Stimulated activated CD4-positive, alpha-beta T cell treated with anti-CD3 and anti-CD28 coated beads, Interleukin-4, amount 100 ng/mL, for 24 hours (primary cell): ENCODE results near the gene ZNF668.
"Not testable (repeated sequence)": the region's sequence is repeated elsewhere in the genome, so short reads cannot be mapped to it uniquely, and the experiment has no call there.

ENCODE experiments used
- DNase-seq: peaks from one replicate; pipeline ENCODE4 v3.0.0-alpha.2; 2020

Gene ZNF668

GRCh38 chr16:31100876-31101641, 27.0 kb upstream of the ZNF668 start:
- not testable (repeated sequence) for DNase-seq

GRCh38 chr16:31099860-31100638, 26.0 kb upstream of the ZNF668 start:
- DNase-seq = no peak

- peak; percentile 92 for DNase-seq
Observed at GRCh38 chr16:31094424-31095120, 20.5 kb upstream of the ZNF668 start, which contains the start of gene VKORC1. Gene VKORC1 (minus strand): TSS chr16:31094797. CDS start chr16:31094729, 68 bp downstream.

DNA sequence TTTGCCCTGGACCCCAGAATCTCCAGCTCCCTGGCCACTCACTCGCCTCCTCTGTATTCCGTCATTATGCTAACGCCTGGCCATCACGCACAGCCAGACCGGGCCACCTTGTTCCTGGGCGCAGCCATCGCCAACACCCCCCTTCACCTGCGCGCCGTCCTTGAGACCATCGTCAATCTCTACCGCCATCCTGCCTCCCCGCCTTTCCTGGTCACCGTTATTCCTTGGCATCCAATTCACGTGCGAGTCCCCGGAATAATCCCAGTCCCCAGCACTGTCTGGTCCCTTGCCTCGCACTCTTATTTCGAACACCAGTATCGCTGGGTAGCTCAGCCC, 20.0 kb upstream of the ZNF668 start:
- no peak for DNase-seq

DNA sequence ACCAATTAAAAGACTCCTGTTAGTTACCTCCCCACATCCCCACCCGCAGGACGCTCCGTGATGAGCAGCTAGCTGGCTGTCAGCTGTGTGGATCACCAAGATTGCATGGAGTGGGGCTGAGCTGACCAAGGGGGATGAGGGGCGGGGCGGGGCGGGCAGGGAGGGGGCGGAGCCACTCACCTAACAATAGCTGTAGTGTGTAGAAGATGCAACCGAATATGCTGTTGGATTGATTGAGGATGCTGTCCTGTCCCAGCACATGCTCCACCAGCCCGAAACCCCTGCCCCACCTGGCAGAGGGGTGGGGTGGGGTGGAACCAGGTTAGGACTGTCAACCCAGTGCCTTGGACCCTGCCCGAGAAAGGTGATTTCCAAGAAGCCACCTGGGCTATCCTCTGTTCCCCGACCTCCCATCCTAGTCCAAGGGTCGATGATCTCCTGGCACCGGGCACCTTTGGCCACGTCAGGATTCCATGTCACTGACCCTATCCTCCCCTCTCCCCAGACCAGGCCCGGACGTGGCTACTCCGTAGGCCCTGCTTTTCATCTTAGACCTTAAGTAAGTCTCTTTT, 19.2 kb upstream of the ZNF668 start:
- no peak for DNase-seq

- no peak for DNase-seq
Observed at GRCh38 chr16:31092330-31092729, 18.3 kb upstream of the ZNF668 start.

- no peak for DNase-seq
Observed at GRCh38 chr16:31090540-31090939, 16.5 kb upstream of the ZNF668 start.

- DNase-seq = no peak
Observed at GRCh38 chr16:31089199-31089598, 15.2 kb upstream of the ZNF668 start.

DNA sequence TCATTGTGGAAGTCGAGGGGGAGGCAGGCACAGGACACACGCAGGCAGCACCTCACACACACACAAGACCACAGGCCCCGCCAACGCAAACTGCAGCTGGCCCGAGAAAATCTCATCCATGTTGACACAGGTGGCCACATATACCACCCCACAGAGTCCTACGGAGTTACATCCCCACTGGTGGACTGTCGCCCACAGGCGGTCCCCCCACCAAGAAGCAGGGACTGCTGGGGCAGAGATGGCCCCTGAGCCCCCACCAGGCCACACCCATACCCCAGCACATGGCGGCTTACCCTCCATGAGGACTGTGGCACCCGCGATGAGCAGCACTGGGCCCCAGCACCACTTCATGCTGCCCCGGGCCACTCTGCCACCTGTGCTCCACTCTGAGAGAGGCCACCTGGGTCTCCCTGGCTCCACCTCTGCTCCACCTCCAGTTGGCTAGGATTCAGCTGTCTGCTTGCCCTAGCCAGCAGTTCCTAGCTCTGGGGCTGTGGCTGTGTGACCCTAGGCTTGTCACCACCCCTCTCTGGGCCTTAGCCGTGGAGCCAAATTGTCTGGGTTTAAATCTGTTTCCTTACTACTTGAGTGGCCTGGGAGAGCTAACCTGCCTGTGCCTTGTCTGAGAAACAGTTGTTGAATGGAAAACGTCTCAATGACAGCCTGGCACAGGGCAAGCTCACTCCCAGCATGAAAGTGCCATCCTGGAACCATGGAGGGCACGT, 14.6 kb upstream of the ZNF668 start, which contains the start of gene PRSS53:
Gene PRSS53 (minus strand): TSS at position 485 of the 725 bp plus-strand sequence. CDS start 134 bp downstream, at position 351.
- no peak for DNase-seq

GRCh38 chr16:31087971-31088370, 13.9 kb upstream of the ZNF668 start:
- no peak for DNase-seq

- no peak for DNase-seq
Observed at GRCh38 chr16:31087481-31087880, 13.4 kb upstream of the ZNF668 start.

DNA sequence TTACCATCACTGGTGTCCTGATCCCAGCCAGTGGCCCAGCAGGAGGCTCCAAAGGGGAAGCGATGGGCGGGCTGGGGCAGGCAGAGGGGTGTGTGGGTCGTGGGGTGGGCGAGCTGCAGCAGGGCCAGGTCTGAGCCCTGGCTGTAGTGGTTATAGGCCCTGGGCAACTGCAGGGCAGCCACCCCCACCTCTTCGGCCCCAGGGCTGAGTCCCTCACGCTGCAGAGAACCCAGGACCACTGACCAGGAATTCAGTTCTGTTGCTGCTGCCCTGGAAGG, 12.5 kb upstream of the ZNF668 start:
- DNase-seq = no peak

DNA sequence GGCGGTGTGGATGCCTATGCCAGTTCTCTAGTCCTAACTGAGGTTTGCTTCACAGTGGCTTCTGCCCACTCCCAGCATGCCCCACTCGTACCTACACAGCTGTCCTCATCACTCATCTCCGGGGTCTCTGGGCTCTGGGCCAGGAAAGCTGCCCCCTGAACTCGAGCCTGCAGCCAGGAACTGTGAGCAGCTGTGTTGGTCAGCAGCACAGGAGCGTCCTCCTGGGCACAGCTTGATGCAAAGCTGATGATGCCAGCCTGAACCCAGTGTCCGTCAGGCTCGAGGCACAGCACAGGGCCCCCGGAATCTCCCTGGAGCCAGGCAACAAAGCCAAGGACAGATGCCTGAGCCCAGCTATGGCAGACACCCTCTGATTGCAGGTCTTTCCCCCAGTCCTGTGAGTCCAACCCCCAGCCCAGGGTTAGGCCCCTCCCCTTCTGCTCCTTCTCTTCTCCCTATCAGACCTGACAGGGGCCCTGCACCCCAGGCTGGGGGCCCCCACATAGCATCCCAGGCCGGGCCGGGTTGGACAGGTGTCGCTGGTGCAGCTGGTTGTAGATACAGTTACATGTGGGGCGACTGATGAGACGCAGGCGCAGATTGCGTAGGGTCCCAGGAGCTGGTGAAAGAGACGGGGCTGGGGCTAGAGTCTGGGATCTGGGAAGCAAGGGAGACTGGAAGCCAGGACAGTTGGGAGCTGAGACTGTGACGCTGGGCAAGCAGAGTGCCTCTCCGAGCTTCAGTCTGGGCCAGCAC, 12.0 kb upstream of the ZNF668 start:
- no peak for DNase-seq

GRCh38 chr16:31085411-31085810, 11.4 kb upstream of the ZNF668 start:
- no peak for DNase-seq

- no peak for DNase-seq
Observed at GRCh38 chr16:31084584-31085302, 10.7 kb upstream of the ZNF668 start.

DNA sequence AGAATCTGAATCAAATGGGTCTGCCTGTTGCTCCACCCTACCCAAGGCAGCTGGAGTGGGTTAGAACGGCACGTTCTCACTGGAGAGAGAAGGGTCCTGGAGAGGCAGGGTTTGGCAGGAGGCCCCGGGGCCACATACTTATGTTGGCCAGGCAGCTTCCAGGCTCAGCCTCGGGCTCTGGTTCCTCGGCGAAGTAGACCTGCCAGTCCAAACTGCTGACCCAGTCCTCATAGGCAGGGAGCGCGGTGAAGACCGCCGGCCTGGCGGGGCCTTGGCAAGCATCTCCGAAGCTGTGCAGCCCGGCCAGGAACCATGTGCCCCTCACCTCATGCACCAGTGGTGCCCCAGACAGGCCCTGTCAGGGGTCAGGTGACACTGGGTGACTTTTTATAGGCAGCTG, 9.9 kb upstream of the ZNF668 start:
- no peak for DNase-seq

DNA sequence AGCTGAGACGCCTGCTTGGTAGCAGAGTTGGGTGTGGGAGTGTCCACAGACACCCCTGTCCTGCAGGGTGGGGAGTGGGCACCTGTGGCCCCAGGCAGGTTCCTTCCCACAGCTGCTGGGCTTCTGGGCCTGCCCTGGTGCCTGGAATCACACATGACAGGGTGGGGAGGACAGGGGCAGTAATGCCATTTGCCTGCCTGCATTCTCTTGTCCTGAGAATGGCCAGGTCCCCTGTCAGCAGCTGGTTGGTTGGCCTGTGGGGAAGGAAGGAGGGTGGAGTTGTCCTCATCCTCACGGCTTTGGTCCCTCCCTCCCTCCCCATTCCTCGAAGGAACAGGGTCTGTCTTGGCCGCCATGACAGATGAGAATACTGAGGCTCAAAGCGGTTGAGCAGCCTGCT, 9.5 kb upstream of the ZNF668 start:
- no peak for DNase-seq

- no peak for DNase-seq
Observed at GRCh38 chr16:31083081-31083480, 9.0 kb upstream of the ZNF668 start.

GRCh38 chr16:31082368-31083045, 8.5 kb upstream of the ZNF668 start:
- no peak for DNase-seq
